ENCODE measurements around the gene HES4.

Gene HES4

GRCh38 chr1:982765-983436, 17.0 kb downstream of the HES4 start:
- H2AFZ ChIP-seq (ENCODE audit: low read length), result no peak overlapping the region
- H3K4me2 ChIP-seq (ENCODE audit: low read depth, low read length, poor library complexity, severe bottlenecking), result no peak overlapping the region
- no peaks in the 10 kb centered on the region for H3F3A ChIP-seq (ENCODE audit: low read depth)
- no peak for TF ChIP-seq EZH2phosphoT487 (IDR thresholded peaks at IDR 0.05; ENCODE audit: borderline replicate concordance)
- no peak for TF ChIP-seq CTCF (conservative IDR thresholded peaks at IDR 0.05; ENCODE audit: low read length)
- H3K4me1 ChIP-seq (ENCODE audit: insufficient read depth, low read length, poor library complexity, severe bottlenecking), result no peaks in the 10 kb centered on the region
- no peaks in the 10 kb centered on the region for H3K79me2 ChIP-seq (ENCODE audit: insufficient read depth, low read length)
- H3K9ac ChIP-seq (ENCODE audit: low read depth, low read length, poor library complexity, severe bottlenecking), result no peak overlapping the region
- H4K20me1 ChIP-seq (ENCODE audit: insufficient read depth, low read length, poor library complexity, severe bottlenecking), result no peaks in the 10 kb centered on the region
- H3K4me3 ChIP-seq (ENCODE audit: low read length, poor library complexity, severe bottlenecking), result no peak overlapping the region
- H3K27me3 ChIP-seq (ENCODE audit: insufficient read depth, low read length, poor library complexity, severe bottlenecking), result no peaks in the 10 kb centered on the region
- H3K9me3 ChIP-seq (ENCODE audit: insufficient read depth, low read depth, low read length), result no peaks in the 10 kb centered on the region
- H3K9me2 ChIP-seq (replicated peaks; ENCODE audit: low read depth, low read length), result no peaks in the 10 kb centered on the region
- no peaks in the 10 kb centered on the region for H3K36me3 ChIP-seq (ENCODE audit: insufficient read depth, low read length)

DNA sequence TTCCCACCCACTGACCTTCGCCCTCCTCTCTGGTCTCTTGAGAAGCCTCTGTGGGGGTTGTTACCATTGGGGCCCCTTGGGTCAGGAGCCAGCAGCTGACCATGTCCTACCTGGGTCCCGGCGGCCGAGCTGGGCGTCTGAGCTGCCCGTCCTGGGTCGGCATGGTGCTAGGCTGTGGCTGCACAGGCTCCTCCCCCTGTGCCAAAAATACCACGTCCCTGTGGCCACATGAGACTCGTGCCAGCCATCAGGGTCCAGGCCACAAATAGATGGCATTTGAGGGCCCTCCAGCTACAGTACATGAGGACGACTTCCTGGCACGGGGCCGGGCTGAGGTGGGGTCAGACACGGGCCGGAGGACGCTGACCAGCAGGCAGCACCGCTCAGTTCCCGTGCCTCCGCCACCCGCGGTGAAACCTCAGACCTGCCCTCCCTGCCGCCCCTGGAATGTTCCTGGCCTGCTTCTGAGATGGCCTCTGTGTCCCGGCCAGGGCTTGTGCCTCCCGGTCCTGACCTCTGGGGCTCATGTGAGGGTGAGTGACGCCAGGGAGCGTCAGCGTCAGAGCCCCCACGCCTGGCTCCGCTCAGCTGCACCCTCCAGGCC, 17.8 kb downstream of the HES4 start, which contains the start of gene PERM1:
Gene PERM1 (minus strand): TSS at position 139 of the 604 bp plus-strand sequence. CDS start 1,064 bp downstream, outside the sequence.
- Histone ChIP-seq H3K9me3 (ENCODE audit: insufficient read depth, low read depth, low read length) (no peaks in the 10 kb centered on the region), H3K4me1 (ENCODE audit: insufficient read depth, low read length, poor library complexity, severe bottlenecking) (no peaks in the 10 kb centered on the region), H2AFZ (ENCODE audit: low read length) (no peak within 1 kb of the TSS), H3K4me3 (ENCODE audit: low read length, poor library complexity, severe bottlenecking) (no peak within 1 kb of the TSS), H3K36me3 (ENCODE audit: insufficient read depth, low read length) (no peaks in the 10 kb centered on the region), H3K9ac (ENCODE audit: low read depth, low read length, poor library complexity, severe bottlenecking) (no peak within 1 kb of the TSS), H3K27me3 (ENCODE audit: insufficient read depth, low read length, poor library complexity, severe bottlenecking) (no peaks in the 10 kb centered on the region), H3K4me2 (ENCODE audit: low read depth, low read length, poor library complexity, severe bottlenecking) (no peak within 1 kb of the TSS), H3K79me2 (ENCODE audit: insufficient read depth, low read length) (no peaks in the 10 kb centered on the region), H3K9me2 (replicated peaks; ENCODE audit: low read depth, low read length) (no peaks in the 10 kb centered on the region), H4K20me1 (ENCODE audit: insufficient read depth, low read length, poor library complexity, severe bottlenecking) (no peaks in the 10 kb centered on the region), H3F3A (ENCODE audit: low read depth) (no peaks in the 10 kb centered on the region)
- TF ChIP-seq CTCF (conservative IDR thresholded peaks at IDR 0.05; ENCODE audit: low read length) (no peak), EZH2phosphoT487 (IDR thresholded peaks at IDR 0.05; ENCODE audit: borderline replicate concordance) (no peak)

DNA sequence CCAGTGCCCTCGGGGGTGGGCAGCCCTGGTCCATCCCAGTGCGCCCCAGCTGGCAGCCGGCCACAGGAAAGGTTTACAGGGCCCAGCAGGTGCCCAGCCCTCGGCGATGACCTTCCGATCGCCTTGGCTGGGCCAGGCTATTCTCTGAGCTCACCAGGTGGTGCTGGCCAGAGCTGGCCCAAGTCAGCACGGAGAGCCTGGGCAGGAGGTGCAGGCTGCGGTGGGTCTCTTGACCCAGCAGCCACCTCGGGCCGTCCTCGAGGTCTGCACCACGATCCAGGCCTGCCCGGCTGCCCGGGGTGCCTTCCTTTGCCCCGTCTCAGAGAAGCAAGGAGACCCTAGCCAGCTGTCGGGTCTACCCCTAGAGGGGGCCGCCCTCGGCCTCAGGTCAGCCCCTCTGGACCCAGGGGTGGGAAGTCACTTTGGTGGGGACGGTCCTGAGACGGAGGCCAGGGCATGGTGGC, 18.4 kb downstream of the HES4 start:
- Histone ChIP-seq H3F3A (ENCODE audit: low read depth) (no peaks in the 10 kb centered on the region), H2AFZ (ENCODE audit: low read length) (no peak overlapping the region), H4K20me1 (ENCODE audit: insufficient read depth, low read length, poor library complexity, severe bottlenecking) (no peaks in the 10 kb centered on the region), H3K4me3 (ENCODE audit: low read length, poor library complexity, severe bottlenecking) (no peak overlapping the region), H3K4me1 (ENCODE audit: insufficient read depth, low read length, poor library complexity, severe bottlenecking) (no peaks in the 10 kb centered on the region), H3K9me3 (ENCODE audit: insufficient read depth, low read depth, low read length) (no peaks in the 10 kb centered on the region), H3K9me2 (replicated peaks; ENCODE audit: low read depth, low read length) (no peaks in the 10 kb centered on the region), H3K27me3 (ENCODE audit: insufficient read depth, low read length, poor library complexity, severe bottlenecking) (no peaks in the 10 kb centered on the region), H3K9ac (ENCODE audit: low read depth, low read length, poor library complexity, severe bottlenecking) (no peak overlapping the region), H3K4me2 (ENCODE audit: low read depth, low read length, poor library complexity, severe bottlenecking) (no peak overlapping the region), H3K36me3 (ENCODE audit: insufficient read depth, low read length) (no peaks in the 10 kb centered on the region), H3K79me2 (ENCODE audit: insufficient read depth, low read length) (no peaks in the 10 kb centered on the region)
- no peak for TF ChIP-seq CTCF (conservative IDR thresholded peaks at IDR 0.05; ENCODE audit: low read length)
- TF ChIP-seq EZH2phosphoT487 (IDR thresholded peaks at IDR 0.05; ENCODE audit: borderline replicate concordance), result no peak
